HK-2 (cell line): ENCODE measurements around the gene PLEKHA7.
"Not testable (repeated sequence)": the region's sequence is repeated elsewhere in the genome, so short reads cannot be mapped to it uniquely, and the experiment has no call there.

ENCODE experiments used
- DNase-seq: peaks from one replicate; pipeline ENCODE4 v3.0.0-alpha.2; 2018; ENCODE audit not compliant: unreplicated experiment

PLEKHA7 gene

GRCh38 chr11:17014321-17014832 lies at the start of gene PLEKHA7:
PLEKHA7 (minus strand) TSS chr11:17014414; CDS start chr11:17014401, 13 bp downstream.
- DNase-seq = peak; percentile 2

DNA sequence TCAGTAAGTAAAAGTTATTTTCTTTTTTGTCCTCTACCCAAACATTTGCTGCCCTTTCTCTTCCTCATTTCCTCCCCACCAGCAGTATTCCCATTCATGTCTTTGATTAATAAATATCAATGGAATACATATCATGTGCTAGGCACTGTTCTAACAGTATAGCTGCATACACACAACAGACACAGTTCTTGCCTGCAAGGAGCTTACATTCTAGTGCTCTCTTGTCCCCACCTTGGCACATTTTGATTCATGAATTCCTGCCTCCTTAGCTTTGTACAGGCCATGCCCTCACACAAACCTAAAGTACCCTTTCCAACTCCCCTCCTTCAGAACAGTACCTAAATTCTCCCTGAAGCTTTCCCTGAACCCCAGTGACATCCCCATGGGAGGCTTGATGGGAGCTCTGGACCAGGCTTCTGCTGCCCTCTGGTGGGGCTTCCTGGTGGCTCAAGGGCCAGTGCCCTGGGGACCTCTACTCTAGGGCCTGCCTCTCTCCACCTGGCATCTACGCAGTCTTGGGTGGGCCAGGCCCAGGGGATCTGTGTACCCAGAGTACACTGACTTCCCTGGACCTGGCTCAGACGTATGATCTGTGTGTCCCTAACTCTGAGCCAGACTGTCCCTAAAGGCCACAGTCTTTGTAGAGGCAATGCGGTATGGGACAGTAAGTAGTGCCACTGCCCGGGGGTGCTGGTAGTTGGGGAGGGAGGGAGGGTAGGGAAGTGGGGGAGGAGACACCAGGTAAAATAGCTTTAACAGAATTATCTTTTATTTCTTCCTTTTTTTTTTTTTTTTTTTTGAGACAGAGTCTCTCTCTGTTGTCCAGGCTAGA lies 49.2 kb upstream of the PLEKHA7 start:
- peak; percentile 57 for DNase-seq

- DNase-seq = not testable (repeated sequence)
Measured at GRCh38 chr11:17051146-17051545, 36.9 kb upstream of the PLEKHA7 start.

GRCh38 chr11:17048491-17048890 lies 34.3 kb upstream of the PLEKHA7 start:
- DNase-seq = not testable (repeated sequence)

DNA sequence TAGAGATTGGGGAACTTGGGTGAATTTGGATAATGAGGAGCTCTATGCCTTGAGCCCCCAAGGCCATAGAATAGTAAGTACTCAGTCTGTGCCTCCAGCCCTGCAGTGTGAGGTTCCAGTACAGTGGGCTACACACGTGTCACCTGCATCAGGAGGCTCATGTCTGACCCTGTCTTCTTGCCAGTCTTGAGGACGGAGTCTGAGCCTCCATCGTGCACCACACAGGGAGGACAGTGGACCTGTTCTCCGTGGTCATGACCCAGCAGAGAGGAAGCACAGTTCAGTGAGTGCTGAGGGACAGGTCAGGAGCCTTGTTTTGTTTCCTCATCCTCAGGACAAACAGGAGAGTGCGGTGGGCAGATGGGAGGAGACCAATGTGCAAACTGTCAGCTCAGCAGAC lies 32.5 kb upstream of the PLEKHA7 start:
- no peak for DNase-seq

GRCh38 chr11:17036666-17037658 lies 22.7 kb upstream of the PLEKHA7 start:
- no peak for DNase-seq

DNA sequence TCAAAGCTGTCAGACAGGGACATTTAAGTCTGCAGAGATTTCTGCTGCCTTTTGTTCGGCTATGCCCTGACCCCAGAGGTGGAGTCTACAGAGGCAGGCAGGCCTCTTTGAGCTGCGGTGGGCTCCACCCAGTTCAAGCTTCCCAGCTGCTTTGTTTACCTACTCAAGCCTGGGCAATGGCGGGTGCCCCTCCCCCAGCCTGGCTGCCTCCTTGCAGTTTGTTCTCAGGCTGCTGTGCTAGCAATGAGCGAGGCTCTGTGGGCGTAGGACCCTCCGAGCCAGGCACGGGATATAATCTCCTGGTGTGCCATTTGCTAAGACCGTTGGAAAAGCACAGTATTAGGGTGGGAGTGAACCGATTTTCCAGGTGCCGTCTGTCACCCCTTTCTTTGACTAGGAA lies 19.8 kb upstream of the PLEKHA7 start:
- DNase-seq = not testable (repeated sequence)

DNA sequence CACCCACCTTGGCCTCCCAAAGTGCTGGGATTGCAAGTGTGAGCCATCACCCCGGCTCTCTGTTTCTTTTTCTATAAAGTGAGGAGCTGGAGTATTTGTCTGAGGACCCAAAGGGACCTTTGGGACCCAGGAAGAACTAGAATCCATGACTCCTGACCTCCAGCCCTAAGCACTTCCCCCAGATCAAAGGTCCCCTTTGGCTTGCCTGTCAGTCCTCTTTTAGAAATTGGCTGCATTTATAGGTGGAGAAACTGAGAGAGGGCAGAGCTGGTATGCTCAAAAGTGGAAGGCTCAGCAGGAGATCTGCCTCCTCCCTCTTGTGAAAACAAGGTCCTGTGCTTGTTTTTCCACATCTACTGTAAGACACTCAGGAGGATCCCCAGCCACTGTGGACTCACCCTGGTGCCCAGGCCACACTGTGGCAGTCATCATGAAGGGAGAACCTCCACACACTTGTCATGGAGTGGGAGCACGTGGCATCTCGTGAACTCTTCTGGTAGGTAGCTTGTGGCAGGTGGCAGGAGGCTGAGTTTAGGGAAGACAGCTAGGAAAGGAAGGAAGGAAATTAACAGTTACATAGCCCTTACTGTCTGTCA lies 12.4 kb upstream of the PLEKHA7 start:
- no peak for DNase-seq

- no peak for DNase-seq
Measured at GRCh38 chr11:17024924-17025323, 10.7 kb upstream of the PLEKHA7 start.

- DNase-seq = no peak
Measured at GRCh38 chr11:17021511-17021910, 7.3 kb upstream of the PLEKHA7 start.

DNA sequence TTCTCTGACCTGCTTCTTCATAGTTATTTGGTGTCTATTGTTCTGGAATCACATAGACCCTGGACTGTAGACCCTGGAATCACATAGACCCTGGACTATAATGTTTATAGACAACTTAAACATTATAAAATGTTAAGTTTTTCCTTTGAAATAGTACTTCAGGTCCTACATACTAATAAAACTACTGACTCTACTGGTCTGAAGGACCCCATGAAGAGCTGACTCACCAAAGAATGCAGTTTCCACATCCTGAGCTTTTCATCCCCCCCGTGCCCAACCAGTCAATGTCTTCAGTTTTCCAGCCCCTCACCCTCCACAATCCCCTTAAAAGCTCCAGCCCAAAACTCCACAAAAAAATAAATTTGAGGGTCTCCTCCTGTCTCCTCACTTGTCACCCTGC lies 6.6 kb upstream of the PLEKHA7 start:
- DNase-seq = no peak

DNA sequence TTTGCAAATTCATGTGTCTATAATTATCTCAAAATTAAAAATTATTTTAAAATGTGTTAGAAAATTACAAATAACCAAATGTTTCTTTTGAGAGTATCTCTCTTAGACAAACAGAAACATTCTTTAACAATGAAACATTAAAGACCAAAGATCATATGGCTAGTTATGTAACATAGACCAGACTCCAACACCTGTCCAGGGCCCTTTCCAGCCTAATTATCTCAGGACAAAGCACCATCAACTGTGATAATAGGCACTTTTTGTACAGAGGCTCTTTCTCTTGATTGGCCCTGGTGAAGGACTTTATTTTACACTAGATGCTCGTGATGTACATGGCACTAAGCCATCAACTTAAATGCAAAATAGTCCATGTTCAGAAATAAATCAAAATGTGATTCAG lies 5.0 kb upstream of the PLEKHA7 start:
- no peak for DNase-seq

DNA sequence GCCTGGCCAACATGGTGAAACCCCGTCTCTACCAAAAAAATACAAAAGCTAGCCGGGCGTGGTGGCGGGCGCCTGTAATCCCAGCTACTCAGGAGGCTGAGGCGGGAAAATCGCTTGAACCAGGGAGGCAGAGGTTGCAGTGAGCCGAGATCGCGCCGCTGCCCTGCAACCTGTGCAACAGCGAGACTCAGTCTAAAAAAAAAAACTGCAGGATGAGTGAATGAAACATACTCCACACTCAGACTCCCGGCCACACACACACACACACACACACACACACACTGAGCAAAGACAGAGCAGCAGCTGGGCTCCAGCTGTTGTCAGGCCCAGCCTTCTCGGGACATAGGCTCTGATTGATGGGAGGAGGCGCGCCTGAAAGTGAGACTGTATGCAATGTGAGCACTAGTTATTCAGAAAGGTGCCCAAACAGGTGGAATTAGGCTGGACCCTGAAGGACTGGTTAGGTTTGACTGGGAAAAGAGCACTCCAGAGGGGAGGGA lies 1.5 kb upstream of the PLEKHA7 start:
- DNase-seq = no peak

DNA sequence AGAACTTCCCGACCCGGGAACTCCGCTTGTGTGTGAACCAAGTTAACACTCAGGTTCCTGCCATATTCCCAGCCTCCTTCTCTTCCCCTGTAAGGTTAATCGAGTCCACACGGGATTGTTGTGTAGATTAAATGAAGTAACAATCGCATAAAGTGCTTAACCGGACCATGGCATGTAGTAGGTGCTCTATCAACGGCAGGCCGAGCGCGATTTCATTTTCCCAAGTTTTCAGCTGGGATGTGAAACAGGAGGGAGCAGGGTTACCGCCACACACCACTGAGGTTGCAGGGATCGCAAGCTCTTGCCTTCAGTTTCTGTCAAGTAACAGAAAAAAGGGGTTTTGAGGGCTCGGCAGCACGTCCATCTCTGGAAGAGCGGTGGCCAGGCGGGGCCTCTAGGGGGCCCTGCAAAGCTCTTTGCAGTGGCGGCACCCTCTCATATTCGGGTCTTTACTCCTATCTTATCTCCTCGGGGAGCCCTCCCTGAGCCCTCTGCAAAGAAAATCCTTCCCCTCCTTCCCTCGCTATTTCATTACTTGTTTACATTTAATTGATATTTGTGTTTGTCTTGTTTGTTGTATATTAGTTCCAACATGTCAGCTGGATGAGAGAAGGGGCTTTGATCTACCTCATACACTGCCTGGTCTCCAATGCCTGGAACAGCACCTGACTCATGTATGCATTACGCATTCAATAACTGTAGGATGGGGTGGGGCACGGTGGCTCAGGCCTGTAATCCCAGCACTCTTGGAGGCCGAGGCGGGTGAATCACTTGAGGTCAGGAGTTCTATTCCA lies 816 bp upstream of the PLEKHA7 start:
- DNase-seq = peak; percentile 66

GRCh38 chr11:17013548-17014320 lies 480 bp downstream of the PLEKHA7 start:
- peak; percentile 18 for DNase-seq

GRCh38 chr11:17012712-17013547 lies 1.3 kb downstream of the PLEKHA7 start:
- DNase-seq = peak; percentile 70

DNA sequence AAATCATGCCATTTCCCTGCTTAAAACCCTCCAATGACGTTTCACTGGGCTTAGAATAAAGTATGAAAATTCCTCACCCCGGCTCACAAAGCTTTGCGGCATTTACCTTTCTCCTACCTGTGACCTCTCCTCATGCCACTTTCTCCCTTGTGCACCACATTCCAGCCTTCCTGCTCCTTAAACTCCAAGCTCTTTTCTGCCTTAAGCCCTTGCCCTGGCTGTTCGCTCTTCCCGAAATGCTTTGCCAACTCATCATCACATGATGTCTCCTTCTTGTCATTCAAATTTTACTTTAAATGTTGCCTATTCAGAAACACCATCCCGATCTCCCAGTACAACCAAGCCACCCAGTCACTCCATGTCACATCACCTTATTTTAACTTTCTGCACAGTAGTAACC lies 2.0 kb downstream of the PLEKHA7 start:
- DNase-seq = no peak

GRCh38 chr11:17010851-17011420 lies 3.3 kb downstream of the PLEKHA7 start:
- no peak for DNase-seq

DNA sequence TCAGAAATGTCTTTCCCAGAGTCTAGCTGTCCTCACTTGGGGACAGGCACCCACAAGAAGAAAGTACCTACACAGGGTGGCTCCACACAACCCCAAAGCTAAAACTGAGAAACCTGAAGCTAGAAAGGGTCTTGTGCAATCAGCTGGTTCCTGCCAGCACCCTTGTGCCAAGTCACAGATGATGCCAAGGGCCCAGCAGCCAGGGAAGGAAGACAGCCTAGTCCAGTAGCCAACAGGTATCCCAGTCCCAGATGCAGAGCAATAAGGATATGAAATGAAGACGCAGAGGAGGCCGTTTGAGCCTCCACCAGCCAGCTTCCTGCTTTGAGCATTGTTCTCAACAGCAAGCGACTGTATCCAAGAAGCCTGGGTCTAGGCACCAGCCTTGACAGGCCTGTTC lies 6.1 kb downstream of the PLEKHA7 start:
- no peak for DNase-seq
